Activated CD4-positive, alpha-beta T cell treated with anti-CD3 and anti-CD28 coated beads, Interleukin-2, amount 50 U/mL, for 48 hours (primary cell): ENCODE data around the gene LRRC4B.
"Not testable (repeated sequence)": the region's sequence is repeated elsewhere in the genome, so short reads cannot be mapped to it uniquely, and the experiment has no call there.

Source experiments
- DNase-seq, 2 experiments: peaks; one replicate each; pipeline ENCODE4 v3.0.0-alpha.2; 2020

LRRC4B gene

GRCh38 chr19:50567882-50568727 is at the start of gene LRRC4B:
TSS of gene LRRC4B (minus strand) at chr19:50568435. CDS start at chr19:50548838, 19,597 bp downstream.
- DNase-seq: no peak

GRCh38 chr19:50612504-50613404 is 44.5 kb upstream of the LRRC4B start:
- DNase-seq: not testable (repeated sequence)

GRCh38 chr19:50607874-50608785 is 39.9 kb upstream of the LRRC4B start:
- peak; percentile 81 to 85 for DNase-seq

GRCh38 chr19:50607388-50607787 is 39.2 kb upstream of the LRRC4B start:
- DNase-seq: no peak

GRCh38 chr19:50606059-50606836 is 38.0 kb upstream of the LRRC4B start:
- not testable (repeated sequence) for DNase-seq

- DNase-seq: not testable (repeated sequence)
These were observed 36.2 kb upstream of the LRRC4B start for GRCh38 chr19:50604264-50605073.

GRCh38 chr19:50602935-50603334 is 34.7 kb upstream of the LRRC4B start:
- DNase-seq: no peak

- DNase-seq: no peak
These were observed 34.3 kb upstream of the LRRC4B start for GRCh38 chr19:50602496-50602895.

GRCh38 chr19:50602089-50602422 is 33.8 kb upstream of the LRRC4B start:
- DNase-seq: no peak

- DNase-seq: no peak
These were observed 33.3 kb upstream of the LRRC4B start for GRCh38 chr19:50601407-50602088.

GRCh38 chr19:50599427-50599826 is 31.2 kb upstream of the LRRC4B start:
- DNase-seq: no peak

GRCh38 chr19:50590191-50590590 is 22.0 kb upstream of the LRRC4B start:
- DNase-seq: no peak

GRCh38 chr19:50581795-50582660 is 13.8 kb upstream of the LRRC4B start:
- not testable (repeated sequence) for DNase-seq

- DNase-seq: no peak
These were observed 12.9 kb upstream of the LRRC4B start for GRCh38 chr19:50580970-50581634.

GRCh38 chr19:50580240-50580639 is 12.0 kb upstream of the LRRC4B start:
- no peak for DNase-seq

- DNase-seq: not testable (repeated sequence)
These were observed 8.5 kb upstream of the LRRC4B start for GRCh38 chr19:50576769-50577168.

- no peak for DNase-seq
These were observed 5.7 kb upstream of the LRRC4B start for GRCh38 chr19:50573741-50574461.

- no peak for DNase-seq
These were observed 2.8 kb upstream of the LRRC4B start for GRCh38 chr19:50570997-50571396.
